Measurements from ENCODE around the gene MRGPRF.
"Not testable (repeated sequence)": the region's sequence is repeated elsewhere in the genome, so short reads cannot be mapped to it uniquely, and the experiment has no call there.

MRGPRF gene

GRCh38 chr11:68987211-68987610 is 25.8 kb downstream of the MRGPRF start:
- peak; percentile 55 for DNase-seq (ENCODE audit: low read depth)

- no peak for DNase-seq (ENCODE audit: low read depth)
Observed at GRCh38 chr11:68983801-68984200, 29.2 kb downstream of the MRGPRF start.

GRCh38 chr11:68982134-68982533 is 30.9 kb downstream of the MRGPRF start:
- DNase-seq (ENCODE audit: low read depth), result no peak

GRCh38 chr11:68980776-68981065 is 32.3 kb downstream of the MRGPRF start, which contains the start of gene MRGPRD:
Gene MRGPRD, minus strand, starts transcription at chr11:68980986. Its CDS starts 0 bp downstream, at chr11:68980986.
- no peak for DNase-seq (ENCODE audit: low read depth)

GRCh38 chr11:68979931-68980775 is 32.9 kb downstream of the MRGPRF start:
- DNase-seq (ENCODE audit: low read depth), result no peak

DNA sequence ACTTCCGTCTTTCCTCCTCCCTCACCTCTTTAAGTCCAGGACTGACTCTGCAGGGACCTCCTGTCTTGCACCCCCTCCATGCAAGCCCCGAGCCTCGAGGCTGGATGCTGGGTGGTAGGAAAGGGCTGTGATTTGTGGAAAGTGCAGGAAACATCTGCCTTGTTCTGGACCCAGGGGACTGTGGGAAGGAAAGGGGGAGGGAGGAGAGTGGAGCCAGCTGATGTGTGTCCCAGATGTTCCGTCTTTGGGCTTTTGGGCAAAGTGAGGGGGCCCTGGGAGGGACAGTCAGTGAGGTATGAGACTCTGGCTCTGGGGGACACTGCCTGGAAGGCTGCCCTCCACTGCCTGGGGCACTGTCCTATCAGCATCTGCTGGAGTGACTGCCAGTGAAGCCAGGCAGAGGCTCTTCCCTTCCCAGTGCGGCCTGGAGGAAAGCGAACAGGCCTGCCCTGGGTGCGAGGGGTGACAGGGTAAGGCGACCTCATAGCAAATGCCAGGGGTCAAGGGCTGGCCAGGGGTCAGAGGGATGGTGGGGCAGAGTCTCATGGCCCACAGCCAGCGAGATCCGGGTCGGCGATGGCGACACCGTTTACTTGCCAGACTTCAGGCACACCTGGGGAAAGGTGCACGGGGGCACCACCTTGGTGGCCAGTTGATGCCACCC is 34.0 kb downstream of the MRGPRF start:
- no peak for DNase-seq (ENCODE audit: low read depth)

- DNase-seq (ENCODE audit: low read depth), result no peak
Observed at GRCh38 chr11:68978626-68978930, 34.5 kb downstream of the MRGPRF start.

- no peak for DNase-seq (ENCODE audit: low read depth)
Observed at GRCh38 chr11:68977781-68978625, 35.0 kb downstream of the MRGPRF start.

GRCh38 chr11:68976563-68976962 is 36.5 kb downstream of the MRGPRF start:
- DNase-seq (ENCODE audit: low read depth), result peak; percentile 64

DNA sequence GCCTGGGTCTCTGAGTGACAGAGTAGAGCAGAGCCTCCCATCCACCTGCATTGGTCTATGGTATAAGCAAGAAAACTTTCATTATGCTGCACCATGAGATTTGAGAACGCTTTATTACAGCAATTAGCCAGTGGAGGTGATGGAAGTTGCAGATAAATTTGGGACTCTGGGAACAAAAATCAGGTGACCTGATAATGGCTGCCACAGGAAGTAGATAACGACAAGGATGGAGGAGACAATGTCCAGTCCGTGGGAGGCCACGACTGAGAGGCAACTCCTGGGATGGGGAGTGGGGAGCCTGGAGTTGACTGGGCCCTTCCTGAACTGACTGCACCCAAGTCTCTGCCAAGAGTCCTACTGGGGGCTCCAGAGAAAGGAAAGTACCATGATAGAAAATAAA is 37.0 kb downstream of the MRGPRF start:
- DNase-seq (ENCODE audit: low read depth), result no peak

- no peak for DNase-seq (ENCODE audit: low read depth)
Observed at GRCh38 chr11:68974421-68975194, 38.4 kb downstream of the MRGPRF start.

DNA sequence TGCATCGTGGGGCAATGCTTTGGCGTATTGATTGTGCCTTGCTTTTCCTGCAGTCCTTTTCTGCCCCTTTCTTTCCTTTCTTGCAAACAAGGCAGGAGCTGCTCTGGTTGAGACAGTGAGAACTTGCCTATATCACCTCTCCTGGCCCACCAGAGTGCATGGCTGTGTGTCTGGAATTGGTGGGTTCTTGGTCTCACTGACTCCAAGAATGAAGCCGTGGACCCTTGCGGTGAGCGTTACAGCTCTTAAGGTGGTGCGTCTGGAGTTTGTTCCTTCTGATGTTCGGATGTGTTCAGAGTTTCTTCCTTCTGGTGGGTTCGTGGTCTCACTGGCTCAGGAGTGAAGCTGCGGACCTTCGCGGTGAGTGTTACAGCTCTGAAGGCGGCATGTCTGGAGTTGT is 39.3 kb downstream of the MRGPRF start:
- DNase-seq (ENCODE audit: low read depth), result not testable (repeated sequence)

- DNase-seq (ENCODE audit: low read depth), result no peak
Observed at GRCh38 chr11:68973219-68973618, 39.8 kb downstream of the MRGPRF start.

DNA sequence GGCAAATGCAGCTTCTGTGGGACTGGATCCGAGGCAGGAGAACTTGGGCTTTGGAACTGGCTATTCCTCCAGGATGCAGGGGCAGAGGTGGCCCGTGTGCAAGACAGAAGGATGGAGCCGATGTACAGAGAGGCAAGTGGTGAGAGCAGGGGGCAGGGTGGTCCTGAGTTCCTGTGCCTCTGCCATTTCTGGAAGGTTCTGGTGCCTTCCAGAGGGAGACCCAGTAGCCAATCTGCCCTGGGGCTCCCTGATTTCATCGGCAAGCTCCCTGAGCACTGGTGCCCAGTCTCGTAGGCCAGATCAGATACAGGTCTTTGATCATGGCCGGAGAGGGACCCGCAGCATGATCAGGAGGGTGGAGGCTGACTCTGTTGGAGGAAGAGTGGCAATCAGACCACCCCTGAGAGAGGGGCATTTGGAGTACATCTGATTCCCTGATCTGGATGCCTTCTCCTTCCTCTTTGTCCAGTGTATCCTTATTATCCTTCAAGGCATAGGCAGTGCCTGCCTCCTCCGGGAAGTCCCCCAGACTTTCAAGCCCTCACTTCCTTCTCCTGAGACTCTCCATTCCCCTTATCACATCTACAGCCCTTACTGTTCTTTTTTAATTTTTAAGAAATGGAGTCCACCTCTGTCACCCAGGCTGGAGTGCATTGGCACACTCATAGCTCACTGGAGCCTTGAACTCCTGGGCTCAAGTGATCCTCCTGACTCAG is 42.0 kb downstream of the MRGPRF start:
- DNase-seq (ENCODE audit: low read depth), result no peak

GRCh38 chr11:68969386-68969785 is 43.7 kb downstream of the MRGPRF start:
- no peak for DNase-seq (ENCODE audit: low read depth)

DNA sequence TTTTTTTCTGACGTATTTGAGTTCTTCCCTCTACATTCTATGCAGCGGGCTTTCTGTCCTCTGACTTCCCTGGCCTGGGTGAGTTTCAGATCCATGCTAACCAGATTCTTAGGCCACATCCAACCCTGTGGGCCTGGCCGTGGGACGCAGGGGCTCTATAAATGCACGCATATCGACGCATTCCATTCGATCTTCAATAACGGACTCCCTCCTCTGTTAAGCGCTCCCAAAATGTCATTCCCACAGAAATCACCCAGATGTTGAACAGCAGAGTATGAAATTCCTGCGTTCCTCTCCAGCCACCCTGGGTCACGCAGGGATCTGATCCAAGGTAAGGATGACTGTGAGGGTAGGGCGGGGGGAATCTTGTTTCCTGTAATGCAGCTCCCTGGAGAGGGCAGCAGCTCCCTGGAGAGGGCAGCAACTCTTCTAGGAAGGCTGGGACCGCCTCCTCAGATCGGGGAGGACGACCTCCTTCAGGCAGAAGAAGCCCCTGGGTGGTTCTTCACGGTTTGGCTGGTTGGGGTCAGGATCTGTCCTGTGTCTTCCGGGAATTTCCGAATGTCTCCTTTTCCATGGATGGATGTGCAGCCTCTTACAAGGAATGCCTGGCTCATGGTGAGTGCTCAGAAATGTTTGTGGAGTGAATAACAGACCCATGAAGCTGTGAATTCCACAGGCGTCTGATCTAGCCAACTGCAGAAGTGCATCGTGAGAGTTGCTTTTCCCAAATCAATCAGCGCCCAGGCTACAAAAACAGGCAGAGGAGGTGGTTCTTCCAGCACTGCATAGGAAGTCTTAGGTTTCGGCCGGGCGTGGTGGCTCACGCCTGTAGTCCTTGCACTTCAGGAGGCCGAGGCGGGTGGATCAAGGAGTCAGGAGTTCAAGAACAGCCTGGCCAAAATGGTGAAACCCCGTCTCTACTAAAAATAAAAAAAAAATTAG is 44.5 kb downstream of the MRGPRF start:
- DNase-seq (ENCODE audit: low read depth), result no peak

- no peak for DNase-seq (ENCODE audit: low read depth)
Observed at GRCh38 chr11:68966894-68967780, 45.9 kb downstream of the MRGPRF start.

GRCh38 chr11:68965901-68966853 is 46.9 kb downstream of the MRGPRF start:
- no peak for DNase-seq (ENCODE audit: low read depth)
